HG02759 (cell line): ENCODE results near the gene SLC39A5.

Experiments
- ATAC-seq: cut with Tn5 transposase; IDR thresholded peaks from one replicate; pipeline ENCODE4 v1.9.1; 2021; ENCODE audit warnings: mild to moderate bottlenecking, moderate library complexity; ENCODE audit not compliant: unreplicated experiment

Gene SLC39A5

GRCh38 chr12:56213878-56214277 lies 16.0 kb upstream of the SLC39A5 start:
- ATAC-seq: no peak

GRCh38 chr12:56216461-56216860 lies 13.4 kb upstream of the SLC39A5 start:
- no peak for ATAC-seq

GRCh38 chr12:56219840-56220239 lies 10.0 kb upstream of the SLC39A5 start:
- no peak for ATAC-seq

GRCh38 chr12:56220611-56221231 lies 9.1 kb upstream of the SLC39A5 start:
- no peak for ATAC-seq

GRCh38 chr12:56221232-56221756 lies 8.6 kb upstream of the SLC39A5 start:
- ATAC-seq: peak; percentile 30

GRCh38 chr12:56221757-56222530 lies 7.9 kb upstream of the SLC39A5 start, which contains the start of gene RNF41:
Gene RNF41 (minus strand): TSS chr12:56221922. CDS start chr12:56214047, 7,875 bp downstream.
- ATAC-seq: peak; percentile 80

- no peak for ATAC-seq
Measured at GRCh38 chr12:56222531-56222895, 7.3 kb upstream of the SLC39A5 start.

GRCh38 chr12:56223571-56224101 lies 6.2 kb upstream of the SLC39A5 start:
- no peak for ATAC-seq

- ATAC-seq: peak; percentile 82
Measured at GRCh38 chr12:56224102-56224701, 5.6 kb upstream of the SLC39A5 start, which contains the start of gene NABP2. Gene NABP2 (plus strand): TSS chr12:56224342. CDS start chr12:56224857, 515 bp downstream.

- ATAC-seq: no peak
Measured at GRCh38 chr12:56224954-56225353, 4.9 kb upstream of the SLC39A5 start.

GRCh38 chr12:56229082-56229481 lies 769 bp upstream of the SLC39A5 start:
- no peak for ATAC-seq

- ATAC-seq: no peak
Measured at GRCh38 chr12:56230432-56231183, 757 bp downstream of the SLC39A5 start.

GRCh38 chr12:56231184-56231582 lies 1.3 kb downstream of the SLC39A5 start:
- ATAC-seq: no peak

GRCh38 chr12:56234746-56235436 lies 5.0 kb downstream of the SLC39A5 start:
- ATAC-seq: no peak

GRCh38 chr12:56236091-56236490 lies 6.2 kb downstream of the SLC39A5 start:
- ATAC-seq: no peak

GRCh38 chr12:56236985-56237384 lies 7.1 kb downstream of the SLC39A5 start:
- ATAC-seq: no peak

- ATAC-seq: no peak
Measured at GRCh38 chr12:56237552-56237951, 7.7 kb downstream of the SLC39A5 start.

GRCh38 chr12:56241424-56242303 lies 11.8 kb downstream of the SLC39A5 start:
- no peak for ATAC-seq

- no peak for ATAC-seq
Measured at GRCh38 chr12:56242986-56243385, 13.1 kb downstream of the SLC39A5 start.
